Measurements from ENCODE around the gene SLC23A2. TPM values are rescaled to one million over a fixed set of nuclear protein-coding genes. Genes with fewer than 3 reads are reported as not detected.

Gene SLC23A2
- total RNA-seq, 2 experiments from 2014 or later: 18.6 to 20.3 TPM

DNA sequence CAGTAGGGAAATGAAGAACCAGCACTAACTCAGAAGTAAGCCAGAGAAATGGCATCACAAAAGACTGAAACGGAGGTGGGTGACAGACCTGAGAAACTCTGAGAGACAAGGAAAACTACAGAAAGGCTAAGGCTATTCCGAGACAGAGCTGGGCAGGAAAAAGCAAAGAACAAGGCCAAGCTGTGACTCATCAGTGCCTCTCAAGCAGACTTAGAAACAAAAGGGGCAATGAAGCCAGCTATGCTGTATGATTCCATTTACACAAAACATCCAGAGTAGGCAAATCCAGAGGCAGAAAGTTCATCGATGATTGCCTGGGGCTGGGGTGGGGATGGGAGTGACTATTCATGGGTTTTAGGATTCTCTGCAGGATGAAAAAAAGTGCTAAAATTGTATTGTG, 50.0 kb downstream of the SLC23A2 start:
- peaks cover 2% of the 10 kb centered on the region for H3K9me3 Mint-ChIP-seq
- H3K4me3 Mint-ChIP-seq: no peak overlapping the region
- no peak for ATAC-seq (ENCODE audit: low read depth)
- H3K27me3 Mint-ChIP-seq: no peaks in the 10 kb centered on the region
- no peak for DNase-seq
- POLR2A ChIA-PET: no interaction called here
- no peak overlapping the region for H3K27ac Mint-ChIP-seq
- peaks cover 15% of the 10 kb centered on the region for H3K36me3 Mint-ChIP-seq
- peaks cover 17% of the 10 kb centered on the region for H3K4me1 Mint-ChIP-seq

DNA sequence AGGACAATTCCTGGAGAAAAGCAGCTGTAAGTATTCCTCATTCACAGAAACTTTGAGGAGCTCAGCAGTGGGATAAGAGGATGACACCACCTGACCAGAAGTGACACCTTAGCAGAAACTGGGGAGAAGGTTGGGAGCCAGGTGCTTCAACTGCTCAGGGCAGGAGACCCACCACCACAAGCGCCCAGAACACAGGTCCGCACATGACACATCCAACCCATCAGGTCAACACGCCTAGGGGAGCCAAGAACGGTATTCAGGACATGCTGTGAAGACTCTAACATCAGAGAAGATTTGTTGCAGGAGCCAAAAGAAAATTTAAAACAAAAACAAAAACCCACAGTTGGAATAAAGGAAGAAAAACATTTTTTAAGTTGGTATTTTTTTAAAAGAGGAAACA, 50.5 kb downstream of the SLC23A2 start:
- POLR2A ChIA-PET: no interaction called here
- H3K27ac Mint-ChIP-seq: no peak overlapping the region

DNA sequence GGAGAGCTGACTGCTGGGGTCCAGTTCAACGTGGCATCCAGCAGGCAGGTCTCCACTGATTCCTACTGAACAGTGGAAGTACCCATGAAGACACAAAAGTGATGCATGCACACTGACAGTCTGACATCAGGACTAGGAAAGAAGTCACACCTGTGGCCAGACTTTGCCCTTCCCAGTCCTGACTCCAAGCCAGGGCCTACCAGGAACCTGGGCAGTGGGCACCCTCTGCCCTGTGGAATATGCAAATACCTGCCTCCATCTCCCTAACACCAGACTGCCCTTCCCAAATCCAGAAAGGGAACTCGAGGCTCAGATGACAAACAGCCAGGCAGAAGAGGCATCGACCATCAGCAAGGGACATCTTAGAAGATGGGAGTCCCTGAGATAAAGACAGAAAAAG, 50.9 kb downstream of the SLC23A2 start:
- H3K36me3 Mint-ChIP-seq: peaks cover 15% of the 10 kb centered on the region
- no peak overlapping the region for H3K4me3 Mint-ChIP-seq
- POLR2A ChIA-PET: no interaction called here
- H3K27ac Mint-ChIP-seq: no peak overlapping the region
- peaks cover 2% of the 10 kb centered on the region for H3K9me3 Mint-ChIP-seq
- no peak for DNase-seq
- H3K4me1 Mint-ChIP-seq: peaks cover 16% of the 10 kb centered on the region
- H3K27me3 Mint-ChIP-seq: no peaks in the 10 kb centered on the region
- no peak for ATAC-seq (ENCODE audit: low read depth)

More for the DNA sequence above, 50.5 kb downstream of the SLC23A2 start:
- DNase-seq (no peak), ATAC-seq (ENCODE audit: low read depth) (no peak)
- Mint-ChIP-seq H3K4me3 (no peak overlapping the region), H3K9me3 (peaks cover 2% of the 10 kb centered on the region), H3K36me3 (peaks cover 15% of the 10 kb centered on the region), H3K27me3 (no peaks in the 10 kb centered on the region), H3K4me1 (peaks cover 17% of the 10 kb centered on the region)

DNA sequence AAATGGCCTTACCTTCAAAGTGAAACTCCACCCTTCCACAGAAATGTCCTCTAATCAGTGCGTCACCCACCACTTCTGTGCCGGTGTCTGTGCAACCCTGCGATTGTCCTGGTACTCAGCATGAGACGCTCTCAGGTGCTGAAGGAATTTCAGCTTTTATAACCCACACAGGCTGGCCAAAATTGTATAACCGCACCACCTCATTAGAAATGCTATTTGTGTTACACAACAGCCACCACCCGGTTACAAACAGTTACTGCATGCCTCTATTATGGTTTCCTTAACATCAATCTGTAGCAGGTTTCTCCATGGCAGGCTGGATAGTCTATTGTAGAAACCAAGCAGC, 51.5 kb downstream of the SLC23A2 start:
- Mint-ChIP-seq H3K27me3 (no peaks in the 10 kb centered on the region), H3K4me3 (no peak overlapping the region), H3K27ac (no peak overlapping the region), H3K9me3 (peaks cover 2% of the 10 kb centered on the region), H3K36me3 (peaks cover 15% of the 10 kb centered on the region), H3K4me1 (peaks cover 16% of the 10 kb centered on the region)
- POLR2A ChIA-PET: no interaction called here
- DNase-seq (no peak), ATAC-seq (ENCODE audit: low read depth) (peak; percentile 63)

DNA sequence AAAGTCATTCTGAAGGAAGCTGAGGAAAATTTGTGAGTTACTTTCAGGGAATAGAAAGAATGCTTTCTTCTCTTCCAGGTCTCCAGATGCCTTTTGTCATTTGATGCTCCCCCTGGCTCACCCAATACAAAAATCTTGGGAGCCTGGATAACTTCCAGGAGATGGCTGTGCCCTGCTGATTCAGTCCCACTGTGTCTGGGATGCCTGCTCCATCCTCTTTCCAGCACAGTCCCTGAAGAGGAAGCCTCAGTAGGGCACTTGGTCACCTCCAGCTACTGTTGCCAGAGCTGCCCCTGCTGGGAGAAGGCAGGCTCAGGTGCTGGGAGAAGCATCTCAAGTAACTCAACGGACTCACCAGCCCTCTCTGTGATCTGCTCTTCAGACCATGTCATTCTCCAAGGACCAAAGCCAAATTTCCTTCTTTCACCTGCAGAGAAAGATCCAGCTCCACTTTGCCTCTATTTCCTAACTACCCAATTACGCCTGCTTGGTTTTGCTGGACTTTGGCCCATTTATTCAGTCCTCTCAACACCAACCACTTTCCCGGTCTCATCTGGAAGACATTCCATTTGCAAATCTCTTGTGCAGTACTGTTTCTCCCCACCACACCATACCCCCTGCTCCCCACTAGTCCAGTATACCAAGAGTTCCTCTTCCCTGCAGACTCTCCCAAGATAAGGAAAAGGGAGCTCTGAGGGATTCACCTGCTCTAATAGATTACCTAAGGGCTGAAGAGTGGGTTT, 53.3 kb downstream of the SLC23A2 start:
- DNase-seq: no peak
- peaks cover 16% of the 10 kb centered on the region for H3K4me1 Mint-ChIP-seq
- no peak overlapping the region for H3K27ac Mint-ChIP-seq
- ATAC-seq (ENCODE audit: low read depth): no peak
- peaks cover 2% of the 10 kb centered on the region for H3K9me3 Mint-ChIP-seq
- no peak overlapping the region for H3K4me3 Mint-ChIP-seq
- peaks cover 15% of the 10 kb centered on the region for H3K36me3 Mint-ChIP-seq
- POLR2A ChIA-PET: interaction anchor here (1.6 kb wide), 1 partner anchor 136 kb away, joined by 4 read pairs; no protein-coding TSS in a partner anchor
- no peaks in the 10 kb centered on the region for H3K27me3 Mint-ChIP-seq

DNA sequence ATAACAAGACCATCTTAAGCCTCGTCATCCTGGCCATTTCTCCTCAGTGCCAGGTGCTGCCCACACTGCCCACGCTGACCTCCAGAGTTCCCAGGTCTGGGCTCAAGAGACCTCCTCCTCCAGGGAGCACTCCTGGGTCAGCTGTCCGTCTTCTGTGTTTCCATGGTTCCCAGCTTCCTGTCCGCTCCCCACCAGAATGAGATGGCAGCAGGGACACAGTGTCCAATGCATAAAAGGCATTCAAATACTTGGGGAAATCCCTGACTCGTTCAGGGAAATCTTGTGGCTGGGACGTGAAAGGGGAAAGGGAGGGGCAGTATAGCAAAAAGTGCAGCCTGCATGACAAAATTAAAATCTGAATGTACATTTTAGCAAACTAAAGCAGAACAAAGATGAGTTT, 54.3 kb downstream of the SLC23A2 start:
- no peak overlapping the region for H3K4me3 Mint-ChIP-seq
- no peaks in the 10 kb centered on the region for H3K27me3 Mint-ChIP-seq
- peaks cover 10% of the 10 kb centered on the region for H3K36me3 Mint-ChIP-seq
- no peak for DNase-seq
- ATAC-seq (ENCODE audit: low read depth): no peak
- peaks cover 19% of the 10 kb centered on the region for H3K4me1 Mint-ChIP-seq
- POLR2A ChIA-PET: interaction anchor here (1.6 kb wide), 1 partner anchor 135 kb away, joined by 4 read pairs; no protein-coding TSS in a partner anchor
- no peaks in the 10 kb centered on the region for H3K9me3 Mint-ChIP-seq
- no peak overlapping the region for H3K27ac Mint-ChIP-seq

DNA sequence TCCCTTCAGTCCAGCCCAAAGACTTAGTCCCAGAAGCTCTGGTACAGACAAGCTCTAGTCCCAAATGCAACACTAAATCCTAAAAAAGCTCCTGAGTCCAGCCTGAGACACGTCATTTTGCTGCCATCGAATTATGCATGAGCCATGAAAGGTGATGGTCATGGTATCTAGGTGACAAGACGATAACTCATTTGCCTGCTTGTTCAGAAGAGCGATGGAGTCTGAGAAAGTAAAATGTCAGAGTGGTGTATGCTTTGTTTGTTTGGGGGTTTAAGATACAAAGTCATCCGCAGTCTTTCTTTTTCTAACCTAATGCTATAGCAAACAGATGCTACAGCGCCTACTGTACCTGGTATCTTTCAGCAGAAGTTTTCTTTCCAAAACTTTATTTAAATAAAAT, 54.7 kb downstream of the SLC23A2 start:
- peaks cover 21% of the 10 kb centered on the region for H3K4me1 Mint-ChIP-seq

DNA sequence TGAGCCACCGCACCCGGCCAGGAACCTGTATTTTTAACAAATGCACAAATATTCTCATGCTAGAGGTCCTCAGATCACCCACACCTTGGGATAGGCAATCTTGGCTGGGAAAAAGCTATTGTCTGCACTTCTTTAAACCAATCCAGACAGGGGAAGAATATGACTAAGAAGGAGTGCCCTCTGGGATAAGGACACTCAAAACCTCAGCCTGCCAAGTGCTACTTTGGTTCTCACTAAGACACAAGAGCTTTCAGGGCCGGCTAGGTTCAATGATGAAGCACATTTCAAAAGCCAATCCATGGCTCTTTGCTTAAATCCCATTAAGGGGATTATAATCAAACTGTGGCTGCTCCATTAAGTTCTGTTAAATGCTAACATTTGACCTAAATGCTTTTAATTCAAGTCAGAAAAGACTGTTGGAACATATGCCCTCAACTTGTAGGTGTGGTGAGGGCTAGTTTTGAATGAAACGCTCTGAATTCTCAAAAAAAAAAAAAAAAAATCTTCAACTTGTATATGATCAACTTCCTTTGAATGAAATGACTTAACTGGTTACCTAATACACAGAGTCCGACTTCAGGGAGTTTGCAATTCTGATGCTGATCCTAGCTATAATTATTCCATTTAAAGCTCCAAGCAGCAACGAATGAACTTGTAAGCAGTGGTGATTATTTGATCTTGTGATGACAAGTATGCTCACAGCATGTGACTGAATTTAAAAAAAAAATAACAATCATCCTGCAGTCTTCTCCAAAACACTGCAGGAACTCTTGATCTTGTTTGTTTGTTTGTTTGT, 56.6 kb downstream of the SLC23A2 start:
- DNase-seq (no peak), ATAC-seq (ENCODE audit: low read depth) (no peak)
- H3K4me3 Mint-ChIP-seq: no peak overlapping the region
- no peak overlapping the region for H3K27ac Mint-ChIP-seq
- H3K36me3 Mint-ChIP-seq: peaks cover 6% of the 10 kb centered on the region
- peaks cover 14% of the 10 kb centered on the region for H3K4me1 Mint-ChIP-seq
- no peaks in the 10 kb centered on the region for H3K27me3 Mint-ChIP-seq
- H3K9me3 Mint-ChIP-seq: no peaks in the 10 kb centered on the region
- POLR2A ChIA-PET: no interaction called here

More for the DNA sequence above, 54.7 kb downstream of the SLC23A2 start:
- DNase-seq (no peak), ATAC-seq (ENCODE audit: low read depth) (no peak)
- H3K4me3 Mint-ChIP-seq: no peak overlapping the region
- POLR2A ChIA-PET: no interaction called here
- H3K27me3 Mint-ChIP-seq: no peaks in the 10 kb centered on the region
- H3K36me3 Mint-ChIP-seq: peaks cover 10% of the 10 kb centered on the region
- no peaks in the 10 kb centered on the region for H3K9me3 Mint-ChIP-seq
- H3K27ac Mint-ChIP-seq: no peak overlapping the region

DNA sequence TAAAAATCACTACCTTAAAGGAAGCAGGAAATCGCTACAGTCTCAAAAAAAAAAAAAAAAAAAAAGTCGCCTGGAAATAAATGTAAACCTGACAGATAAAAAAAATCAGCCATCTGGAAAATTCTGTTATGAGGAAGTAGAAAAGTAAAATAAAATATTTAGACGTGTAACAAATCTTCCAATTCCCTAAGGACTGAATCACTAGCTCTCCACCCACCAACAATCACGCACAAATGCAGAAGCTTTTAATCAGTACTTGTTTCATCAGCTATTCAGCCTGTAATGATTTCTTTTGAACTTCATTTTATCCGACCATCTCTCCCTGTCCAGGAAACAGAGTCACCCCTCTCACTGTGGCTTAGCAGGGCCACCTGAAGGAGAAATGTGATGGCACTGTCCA, 59.0 kb downstream of the SLC23A2 start:
- Mint-ChIP-seq H3K27me3 (no peaks in the 10 kb centered on the region), H3K9me3 (no peaks in the 10 kb centered on the region), H3K4me3 (no peak overlapping the region), H3K27ac (no peak overlapping the region), H3K4me1 (peaks cover 10% of the 10 kb centered on the region), H3K36me3 (peaks cover 4% of the 10 kb centered on the region)
- ATAC-seq (ENCODE audit: low read depth): no peak
- no peak for DNase-seq
- POLR2A ChIA-PET: no interaction called here

DNA sequence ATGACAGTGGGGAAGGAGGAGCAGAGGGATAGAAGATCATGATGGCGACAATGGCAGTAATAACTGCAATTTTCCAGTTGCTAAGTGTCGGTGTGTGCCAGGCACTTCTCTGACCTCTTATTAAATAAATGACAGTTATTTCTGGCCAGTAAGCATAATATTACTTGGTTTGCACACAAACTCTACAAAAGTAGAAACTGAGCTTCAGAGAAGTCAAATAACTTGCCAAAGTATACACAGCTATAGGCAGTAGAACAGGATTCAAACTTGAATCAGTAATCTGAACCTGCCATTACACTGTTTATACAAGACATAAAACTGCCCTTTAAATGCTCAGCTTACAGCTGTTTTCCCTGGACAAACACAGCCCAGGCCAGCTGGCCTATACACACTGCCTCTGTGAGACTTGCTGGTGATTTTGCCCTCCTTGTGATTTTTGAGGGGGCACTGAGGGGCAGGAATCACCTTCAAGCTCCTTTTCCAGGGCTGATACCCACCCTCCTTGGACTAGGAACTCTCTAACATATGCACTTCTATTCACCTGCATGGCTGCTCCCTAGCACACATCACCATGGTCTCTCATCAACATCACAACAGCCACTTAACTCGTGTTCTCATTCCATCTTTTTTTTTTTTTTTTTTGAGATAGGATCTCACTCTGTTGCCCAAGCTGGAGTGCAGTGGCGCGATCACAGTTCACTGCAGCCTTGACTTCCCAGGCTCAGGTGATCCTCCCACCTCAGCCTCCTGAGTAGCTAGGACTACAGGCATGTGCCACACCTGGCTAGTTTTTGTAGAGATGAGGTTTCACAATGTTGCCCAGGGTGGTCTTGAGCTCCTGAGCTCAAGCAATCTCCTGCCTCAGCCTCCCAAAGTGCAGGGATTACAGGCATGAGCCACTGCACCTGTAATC, 63.6 kb downstream of the SLC23A2 start:
- Mint-ChIP-seq H3K9me3 (no peaks in the 10 kb centered on the region), H3K4me3 (no peak overlapping the region), H3K27me3 (no peaks in the 10 kb centered on the region), H3K27ac (no peak overlapping the region), H3K4me1 (peaks cover 5% of the 10 kb centered on the region), H3K36me3 (peaks cover 3% of the 10 kb centered on the region)
- DNase-seq (no peak), ATAC-seq (ENCODE audit: low read depth) (no peak)
- POLR2A ChIA-PET: no interaction called here

DNA sequence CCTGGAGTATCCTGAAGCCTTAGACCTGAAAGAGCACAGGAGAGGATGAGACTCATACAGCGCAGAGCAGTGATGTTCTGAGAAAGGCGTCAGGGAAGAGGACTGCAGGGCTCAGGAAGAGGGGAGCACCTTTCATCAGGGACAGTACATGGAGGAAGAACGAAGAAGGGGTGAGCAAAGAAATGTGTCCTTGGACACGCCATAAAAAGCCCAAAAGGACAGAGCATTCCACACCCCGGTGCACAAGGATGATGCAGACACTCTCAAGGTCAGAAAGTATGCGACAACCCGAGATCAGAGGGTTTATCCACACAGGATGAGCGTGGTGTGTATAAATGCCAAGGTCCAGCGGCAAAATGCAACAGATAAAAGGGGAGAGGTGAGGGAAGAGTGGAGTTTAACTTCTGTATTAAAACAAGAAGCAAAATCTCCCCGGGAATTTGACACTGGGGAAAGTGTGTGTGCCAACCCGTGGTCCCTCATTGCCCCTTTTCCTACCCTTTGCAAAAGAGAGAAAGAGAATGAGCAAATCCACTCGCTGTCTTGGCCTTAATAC, 64.4 kb downstream of the SLC23A2 start:
- DNase-seq (no peak), ATAC-seq (ENCODE audit: low read depth) (no peak)
- Mint-ChIP-seq H3K27me3 (no peaks in the 10 kb centered on the region), H3K27ac (no peak overlapping the region), H3K9me3 (no peaks in the 10 kb centered on the region), H3K4me1 (peaks cover 1% of the 10 kb centered on the region), H3K36me3 (peaks cover 3% of the 10 kb centered on the region), H3K4me3 (no peak overlapping the region)
- POLR2A ChIA-PET: no interaction called here

DNA sequence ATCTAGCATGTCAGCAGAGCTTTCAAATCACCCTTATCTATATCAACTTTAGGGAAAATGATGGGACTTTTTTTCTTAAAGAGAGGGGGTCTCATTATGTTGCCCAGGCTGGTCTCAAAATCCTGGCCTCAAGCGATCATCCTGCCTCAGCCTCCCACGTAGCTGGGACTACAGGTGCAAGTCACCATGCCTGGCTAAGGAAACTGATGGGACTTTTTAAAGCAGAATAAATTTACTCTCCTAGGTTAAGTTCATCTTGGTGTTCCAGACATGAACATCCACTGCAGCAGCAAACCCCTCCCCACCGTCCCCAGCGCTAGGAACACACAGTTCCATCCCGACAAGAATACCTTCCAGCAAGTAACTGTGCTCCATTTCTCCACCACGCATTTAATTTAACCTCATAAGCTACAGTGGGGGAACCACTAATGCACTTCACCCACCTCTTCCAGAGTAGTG, 64.9 kb downstream of the SLC23A2 start:
- no peaks in the 10 kb centered on the region for H3K27me3 Mint-ChIP-seq
- DNase-seq: no peak
- H3K4me1 Mint-ChIP-seq: no peaks in the 10 kb centered on the region
- POLR2A ChIA-PET: no interaction called here
- no peak overlapping the region for H3K4me3 Mint-ChIP-seq
- no peaks in the 10 kb centered on the region for H3K9me3 Mint-ChIP-seq
- H3K36me3 Mint-ChIP-seq: peaks cover 5% of the 10 kb centered on the region
- no peak for ATAC-seq (ENCODE audit: low read depth)
- H3K27ac Mint-ChIP-seq: no peak overlapping the region

DNA sequence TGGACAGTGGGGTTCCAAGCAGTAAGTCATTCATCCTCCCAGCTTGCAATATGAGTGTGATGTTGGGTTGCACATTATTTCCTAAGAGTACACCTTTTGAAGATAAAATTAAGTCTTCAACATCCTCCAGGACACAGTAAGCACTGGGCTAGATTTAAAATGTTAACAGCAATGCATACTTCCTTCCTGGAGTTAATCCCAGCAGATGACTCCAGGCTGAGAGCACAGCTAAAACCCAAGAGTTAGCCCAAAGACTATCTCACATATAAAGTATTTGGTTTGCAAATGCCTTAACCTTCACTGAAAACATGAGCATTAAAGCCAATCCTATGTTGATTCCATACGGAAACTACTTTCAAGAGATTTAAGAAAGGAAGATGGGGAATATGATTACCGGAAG, 69.2 kb downstream of the SLC23A2 start:
- DNase-seq (no peak), ATAC-seq (ENCODE audit: low read depth) (no peak)
- Mint-ChIP-seq H3K9me3 (no peaks in the 10 kb centered on the region), H3K27ac (no peak overlapping the region), H3K27me3 (no peaks in the 10 kb centered on the region), H3K4me1 (peaks cover 6% of the 10 kb centered on the region), H3K36me3 (peaks cover 16% of the 10 kb centered on the region), H3K4me3 (no peak overlapping the region)
- POLR2A ChIA-PET: no interaction called here
